GM21381 (cell line): ENCODE measurements around the gene CD96.
"Not testable (repeated sequence)": the region's sequence is repeated elsewhere in the genome, so short reads cannot be mapped to it uniquely, and the experiment has no call there.

Source experiments
- ATAC-seq: cut with Tn5 transposase; IDR thresholded peaks from one replicate; pipeline ENCODE4 v1.9.1; 2021; ENCODE audit warnings: mild to moderate bottlenecking, moderate library complexity; ENCODE audit not compliant: unreplicated experiment

The CD96 gene

DNA sequence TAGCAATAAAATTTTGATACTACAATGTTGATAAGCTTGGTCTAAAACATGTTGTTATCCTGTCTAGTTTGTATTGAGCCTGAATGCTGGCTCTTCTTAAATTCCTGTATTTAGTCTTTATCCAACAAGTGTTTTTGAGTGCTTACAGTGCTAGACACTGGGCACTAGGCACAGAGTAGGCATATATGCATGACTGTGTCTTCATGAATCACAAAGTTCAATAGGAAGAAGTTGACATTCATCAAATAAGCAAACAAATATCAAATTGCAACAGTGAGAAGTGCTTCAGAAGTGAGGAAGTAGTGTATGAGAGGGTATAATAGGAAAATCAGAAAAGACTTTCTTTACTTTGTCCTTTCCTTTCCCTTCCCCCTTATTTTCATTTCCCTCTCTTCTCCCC, 6.8 kb downstream of the CD96 start:
- no peak for ATAC-seq

DNA sequence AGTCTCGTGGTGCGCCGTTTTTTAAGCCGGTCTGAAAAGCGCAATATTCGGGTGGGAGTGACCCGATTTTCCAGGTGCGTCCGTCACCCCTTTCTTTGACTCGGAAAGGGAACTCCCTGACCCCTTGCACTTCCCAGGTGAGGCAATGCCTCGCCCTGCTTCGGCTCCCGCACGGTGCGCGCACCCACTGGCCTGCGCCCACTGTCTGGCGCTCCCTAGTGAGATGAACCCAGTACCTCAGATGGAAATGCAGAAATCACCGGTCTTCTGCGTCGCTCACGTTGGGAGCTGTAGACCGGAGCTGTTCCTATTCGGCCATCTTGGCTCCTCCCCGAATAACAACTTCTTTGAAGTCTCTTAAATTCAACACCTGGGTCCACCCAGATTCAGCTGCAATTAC, 19.9 kb downstream of the CD96 start:
- not testable (repeated sequence) for ATAC-seq

DNA sequence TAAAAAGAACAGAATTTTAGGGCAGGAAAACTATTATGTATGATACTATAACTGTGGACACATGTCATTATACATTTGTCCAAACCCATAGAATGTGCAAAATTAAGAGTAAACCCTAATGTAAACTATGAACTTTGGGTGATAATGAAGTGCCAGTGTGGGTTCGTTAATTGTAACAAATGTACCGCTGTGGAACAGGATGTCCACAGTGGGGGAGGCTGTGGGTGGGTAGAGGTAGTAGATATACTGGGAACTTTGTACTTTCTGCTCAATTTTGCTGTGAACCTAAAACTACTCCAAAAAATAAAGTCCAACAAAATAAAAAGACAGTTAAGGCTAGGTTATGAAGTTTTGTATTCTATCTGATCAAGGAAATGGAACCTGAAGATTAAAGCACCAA, 24.8 kb downstream of the CD96 start:
- no peak for ATAC-seq

DNA sequence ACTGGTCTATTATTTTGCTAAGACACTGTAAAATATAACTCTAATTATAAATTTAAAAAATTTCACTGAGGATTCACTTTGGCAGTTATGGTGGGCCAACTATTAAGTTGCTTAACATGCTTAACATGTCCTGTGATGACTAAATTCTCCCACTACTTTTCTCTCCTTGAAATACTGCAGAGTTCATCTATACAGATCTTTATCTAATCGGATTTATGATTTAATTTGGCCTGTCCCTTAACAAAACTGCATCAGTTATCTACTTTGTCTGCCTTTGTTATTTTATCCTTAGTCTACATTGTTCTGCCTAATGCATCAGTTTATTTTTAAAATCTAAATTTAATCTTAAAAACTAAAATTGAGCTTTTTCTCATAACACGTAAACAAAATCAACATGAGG, 26.4 kb downstream of the CD96 start:
- ATAC-seq: no peak

DNA sequence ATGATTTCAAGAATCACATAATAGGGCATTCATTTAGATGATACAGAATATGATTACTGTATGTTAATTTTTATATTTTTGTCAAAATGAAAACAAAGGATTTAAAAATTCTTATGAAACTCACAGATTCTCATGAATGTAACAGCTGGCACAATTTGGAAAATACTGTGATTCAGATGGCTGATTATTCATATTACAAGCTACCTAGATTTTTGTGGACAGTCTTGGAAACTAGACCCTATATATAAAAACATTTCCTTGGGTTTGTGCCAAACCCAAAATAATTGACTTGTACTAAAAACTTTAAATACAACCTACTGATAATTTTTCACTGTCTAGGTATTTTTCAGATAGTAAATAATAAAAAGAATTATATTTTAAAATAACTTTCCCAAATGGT, 26.9 kb downstream of the CD96 start:
- no peak for ATAC-seq

DNA sequence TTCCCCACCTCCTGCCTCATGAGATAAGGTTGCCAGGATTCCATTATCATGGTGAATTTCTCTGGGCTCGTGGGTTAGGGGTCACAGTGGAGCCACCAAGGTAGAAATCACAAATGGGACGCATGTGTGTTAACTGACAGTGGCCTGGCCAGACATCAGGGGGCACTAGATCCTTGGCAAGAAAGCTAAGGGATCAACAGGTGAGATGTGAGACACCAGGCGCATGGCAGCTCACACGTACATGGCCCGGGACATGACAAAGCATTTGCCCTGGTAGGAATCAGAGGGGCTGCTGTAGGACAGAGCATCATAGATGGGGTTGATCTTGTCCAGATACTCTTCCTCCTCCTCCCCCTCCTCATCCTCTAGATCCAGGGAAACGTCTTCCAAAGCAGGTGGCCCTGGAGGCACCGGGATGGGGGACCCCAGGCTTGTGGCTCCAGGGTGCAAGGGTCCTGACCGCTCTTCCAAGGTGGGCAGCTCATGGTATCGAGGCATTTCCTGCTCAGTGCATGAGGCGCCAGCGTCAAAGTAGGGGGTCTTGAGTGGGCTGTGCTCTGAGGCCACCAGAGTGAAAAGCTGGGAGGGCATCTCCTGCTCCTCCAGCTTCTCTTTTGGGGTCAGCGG, 28.5 kb downstream of the CD96 start:
- ATAC-seq: no peak

DNA sequence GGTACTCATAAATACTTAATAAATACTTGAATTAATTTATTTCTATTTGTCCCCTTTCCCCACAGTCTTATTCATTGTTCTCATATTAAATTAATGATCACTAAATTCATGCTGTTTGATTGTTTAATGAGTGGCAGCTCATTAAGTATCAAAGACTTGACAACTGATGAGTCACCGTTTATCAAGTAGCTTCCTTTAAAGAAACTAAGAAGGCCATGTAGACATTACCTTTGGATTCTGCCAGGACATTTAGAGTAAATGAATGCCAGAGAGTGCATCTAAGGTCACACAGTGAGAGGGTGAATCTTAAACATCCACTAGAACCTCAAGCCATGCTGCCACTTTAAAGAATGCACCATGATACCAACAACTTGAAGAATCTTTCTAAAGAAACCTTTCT, 29.3 kb downstream of the CD96 start:
- ATAC-seq: no peak

DNA sequence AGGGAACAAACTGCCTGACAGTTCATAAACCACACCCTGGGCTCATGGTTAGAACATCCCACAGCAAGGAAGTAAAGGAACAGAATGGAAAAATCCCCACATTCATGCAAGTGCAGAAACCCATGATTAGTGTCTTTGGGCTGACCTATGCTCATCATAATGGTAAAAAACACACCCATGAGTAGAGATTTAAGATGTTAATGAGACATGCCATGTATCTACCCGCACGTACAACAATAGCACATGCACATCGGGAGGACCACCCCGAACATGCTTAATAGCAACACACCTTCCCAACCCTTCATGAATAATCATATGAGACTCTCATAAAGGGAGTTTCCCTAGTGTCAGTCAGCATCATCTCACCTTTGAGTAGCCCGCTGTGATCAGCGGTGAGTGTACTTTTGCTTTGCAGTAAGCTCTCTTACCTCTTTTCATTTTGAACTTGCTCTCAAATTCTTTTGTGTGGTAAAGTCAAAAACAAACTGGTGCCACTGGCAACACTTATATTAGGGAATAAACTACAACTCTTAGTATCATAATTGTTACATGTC, 30.0 kb downstream of the CD96 start:
- no peak for ATAC-seq

DNA sequence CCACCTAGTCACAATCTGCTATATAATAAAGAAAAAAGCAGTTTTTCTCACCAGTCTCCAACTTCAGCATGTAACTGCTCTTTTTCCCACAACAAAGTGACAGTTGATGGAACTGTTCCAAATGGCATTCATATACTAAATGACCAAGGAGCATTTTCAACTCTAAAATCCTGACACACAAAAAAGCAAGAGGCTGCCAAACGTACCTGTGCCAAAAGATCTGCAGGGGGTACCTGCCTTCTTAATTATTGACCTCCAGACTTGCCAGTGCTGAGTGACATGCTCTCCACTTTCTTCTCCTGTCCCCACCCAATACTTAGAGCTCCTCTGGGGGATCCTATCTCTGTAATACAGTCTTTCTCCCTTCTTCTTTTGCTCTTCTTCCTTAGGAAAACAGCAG, 35.1 kb downstream of the CD96 start:
- ATAC-seq: no peak

DNA sequence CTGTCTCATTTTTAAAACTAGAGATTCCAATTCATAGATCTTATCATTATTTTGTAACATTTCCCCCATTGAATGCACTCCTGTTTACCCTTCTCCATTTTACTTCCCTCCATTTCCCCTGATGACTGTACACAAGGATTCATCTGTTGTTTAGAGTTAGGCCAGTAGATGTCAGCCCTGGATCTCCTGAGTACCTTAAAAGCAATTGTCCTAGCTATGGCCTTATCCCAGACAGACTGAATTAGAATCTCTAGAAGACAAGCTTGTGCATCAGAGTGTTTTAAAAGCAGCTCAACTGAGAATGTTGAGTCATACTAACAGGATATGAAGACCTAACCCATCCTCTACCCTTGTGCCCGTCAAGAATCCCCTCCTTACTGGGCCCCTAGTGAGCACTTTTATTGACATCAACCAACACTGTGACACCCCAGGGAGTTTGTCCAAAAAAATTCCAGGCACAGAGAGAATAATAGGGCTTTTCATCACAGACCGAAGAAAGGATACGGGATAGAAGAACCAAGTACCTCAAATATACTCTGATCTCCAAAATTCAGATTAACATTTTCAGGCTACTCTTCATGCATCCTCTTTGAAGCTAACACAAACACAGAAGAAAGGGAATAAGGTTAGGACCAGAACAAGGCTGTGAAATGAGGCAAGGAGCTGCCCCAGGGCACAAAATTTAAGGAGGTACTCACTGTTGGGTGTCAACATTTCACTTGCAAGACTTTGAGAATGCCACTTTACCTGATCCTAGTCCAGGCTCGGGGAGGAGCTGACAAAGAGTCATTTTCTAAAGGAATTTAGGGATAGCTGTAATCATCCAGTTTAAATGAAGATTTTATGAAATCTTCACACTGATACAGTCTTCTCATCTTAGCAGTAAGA, 36.0 kb downstream of the CD96 start:
- peak; percentile 96 for ATAC-seq

DNA sequence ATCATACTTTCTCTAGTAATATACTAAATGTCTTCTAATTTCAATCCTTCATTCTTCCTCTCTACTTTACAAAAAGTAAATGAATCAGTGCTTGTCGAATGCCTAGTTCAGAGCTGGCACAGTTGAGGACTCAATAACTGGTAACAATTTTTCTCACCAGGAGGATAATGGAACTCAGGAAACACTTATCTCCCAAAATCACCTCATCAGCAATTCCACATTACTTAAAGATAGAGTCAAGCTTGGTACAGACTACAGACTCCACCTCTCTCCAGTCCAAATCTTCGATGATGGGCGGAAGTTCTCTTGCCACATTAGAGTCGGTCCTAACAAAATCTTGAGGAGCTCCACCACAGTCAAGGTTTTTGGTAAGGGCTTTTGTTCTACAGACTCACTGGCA, 36.9 kb downstream of the CD96 start:
- no peak for ATAC-seq

DNA sequence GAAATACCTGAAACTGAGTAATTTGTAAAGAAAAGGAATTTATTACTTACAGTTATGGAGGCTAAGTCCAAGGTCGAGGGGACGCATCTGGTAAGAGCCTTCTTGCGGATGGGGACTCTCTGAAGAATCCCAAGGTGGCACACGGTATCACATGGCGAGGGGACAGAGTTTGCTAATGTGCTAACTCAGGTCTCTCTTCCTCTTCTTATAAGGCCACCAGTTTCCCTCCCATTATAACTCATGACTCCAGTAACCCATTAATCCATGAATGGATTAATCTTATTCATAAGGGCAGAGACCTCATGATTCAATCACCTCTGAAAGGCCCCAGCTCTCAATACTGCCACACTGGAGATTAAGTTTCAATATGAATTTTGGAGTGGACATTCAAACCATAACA, 37.5 kb downstream of the CD96 start:
- no peak for ATAC-seq

DNA sequence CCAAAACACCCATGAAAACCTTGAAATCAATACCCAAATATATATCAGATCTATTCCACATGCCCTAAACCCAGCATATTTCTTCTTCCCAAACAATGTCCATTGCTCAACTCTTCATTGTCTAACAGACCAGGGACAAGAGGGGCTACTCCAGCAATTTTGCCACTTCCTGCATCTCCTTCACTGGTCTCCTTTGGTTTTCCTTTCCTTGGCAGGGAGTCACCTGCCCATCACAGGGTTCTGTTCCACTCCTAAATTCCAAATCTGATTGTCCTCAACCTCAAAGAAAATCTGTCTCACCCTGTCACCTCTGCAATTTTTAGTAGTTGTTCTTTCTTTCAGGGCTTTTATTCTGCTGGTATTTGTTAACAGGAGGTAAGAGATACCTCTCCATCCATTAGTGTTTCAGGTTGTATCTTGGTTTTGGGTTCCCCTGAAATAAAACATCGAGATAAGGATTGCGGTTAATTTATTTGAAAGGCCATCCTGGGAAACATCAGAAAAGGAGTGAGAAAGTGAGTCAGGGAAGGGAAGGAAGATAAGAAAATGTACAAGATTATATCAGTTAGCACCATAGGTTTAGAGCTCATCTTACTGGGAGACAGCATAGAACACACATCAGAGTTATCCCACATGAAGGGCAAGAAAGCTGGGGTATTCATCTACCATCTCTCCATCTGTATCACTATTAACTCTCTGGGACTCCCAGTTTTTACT, 39.6 kb downstream of the CD96 start:
- no peak for ATAC-seq

DNA sequence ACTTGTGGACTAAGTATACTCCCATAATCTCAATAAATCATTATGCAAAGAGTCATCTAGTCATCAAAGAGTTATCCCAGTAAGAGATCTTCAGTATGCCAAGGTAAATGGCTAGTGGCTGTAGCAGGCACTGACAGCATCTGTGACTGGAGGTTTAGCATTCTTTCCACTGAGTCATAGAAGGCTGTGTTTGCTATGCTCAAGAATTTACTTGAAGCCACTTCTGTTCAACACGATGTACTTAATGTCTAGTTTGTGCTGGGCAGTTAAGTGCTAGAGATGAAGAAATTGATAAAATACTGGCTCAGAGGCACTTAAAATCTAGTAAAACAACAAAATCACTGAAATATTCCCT, 40.1 kb downstream of the CD96 start:
- ATAC-seq: no peak

DNA sequence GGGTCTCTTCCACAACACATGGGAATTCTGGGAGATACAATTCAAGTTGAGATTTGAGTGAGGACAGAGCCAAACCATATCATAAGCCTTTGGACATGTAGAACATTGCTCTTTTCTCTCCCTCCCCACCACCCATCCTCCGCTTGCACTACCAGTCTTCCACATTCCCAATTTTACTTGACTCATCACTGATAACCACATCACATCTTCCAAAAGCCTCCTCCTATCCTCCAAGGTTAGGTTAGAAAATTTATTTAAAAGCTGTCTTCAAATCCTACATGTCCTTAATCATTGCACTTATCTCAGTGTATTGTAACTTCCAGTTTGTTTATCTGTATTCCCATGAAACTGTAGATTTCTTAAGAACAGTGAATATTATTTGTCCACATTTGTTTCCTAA, 42.7 kb downstream of the CD96 start:
- ATAC-seq: no peak

DNA sequence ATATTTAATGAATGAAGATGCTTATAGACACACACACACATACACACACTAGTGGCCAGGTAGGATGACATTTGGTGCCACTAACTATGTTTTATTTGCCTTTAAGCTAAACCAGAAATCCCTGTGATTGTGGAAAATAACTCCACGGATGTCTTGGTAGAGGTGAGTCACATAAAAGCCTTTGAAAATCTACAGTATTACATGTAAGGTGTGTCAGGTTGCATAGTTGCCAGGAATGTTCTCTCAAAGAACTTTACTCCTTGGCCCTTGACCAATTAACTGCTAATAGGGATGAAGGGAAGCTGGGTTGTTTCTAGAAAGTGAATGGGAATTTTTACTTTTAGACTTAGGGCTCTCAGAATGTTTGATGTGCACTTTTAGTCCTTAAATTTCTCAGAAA, 43.2 kb downstream of the CD96 start:
- no peak for ATAC-seq

DNA sequence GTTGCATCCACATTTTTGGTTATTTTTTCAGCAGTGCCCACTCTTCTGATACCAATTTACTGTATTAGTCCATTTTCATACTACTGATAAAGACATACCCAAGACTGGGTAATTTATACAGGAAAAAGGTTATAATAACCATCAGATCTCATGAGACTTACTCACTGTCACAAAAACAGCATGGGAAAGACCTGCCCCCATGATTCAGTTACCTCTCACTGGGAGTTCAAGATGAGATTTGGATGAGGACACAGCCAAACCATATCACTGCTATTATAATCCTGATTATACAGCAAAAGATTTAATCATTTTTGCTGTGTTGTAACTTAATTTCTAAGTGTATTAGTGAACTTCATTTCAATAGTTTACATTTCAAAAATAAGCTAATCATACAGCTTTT, 46.5 kb downstream of the CD96 start:
- no peak for ATAC-seq

DNA sequence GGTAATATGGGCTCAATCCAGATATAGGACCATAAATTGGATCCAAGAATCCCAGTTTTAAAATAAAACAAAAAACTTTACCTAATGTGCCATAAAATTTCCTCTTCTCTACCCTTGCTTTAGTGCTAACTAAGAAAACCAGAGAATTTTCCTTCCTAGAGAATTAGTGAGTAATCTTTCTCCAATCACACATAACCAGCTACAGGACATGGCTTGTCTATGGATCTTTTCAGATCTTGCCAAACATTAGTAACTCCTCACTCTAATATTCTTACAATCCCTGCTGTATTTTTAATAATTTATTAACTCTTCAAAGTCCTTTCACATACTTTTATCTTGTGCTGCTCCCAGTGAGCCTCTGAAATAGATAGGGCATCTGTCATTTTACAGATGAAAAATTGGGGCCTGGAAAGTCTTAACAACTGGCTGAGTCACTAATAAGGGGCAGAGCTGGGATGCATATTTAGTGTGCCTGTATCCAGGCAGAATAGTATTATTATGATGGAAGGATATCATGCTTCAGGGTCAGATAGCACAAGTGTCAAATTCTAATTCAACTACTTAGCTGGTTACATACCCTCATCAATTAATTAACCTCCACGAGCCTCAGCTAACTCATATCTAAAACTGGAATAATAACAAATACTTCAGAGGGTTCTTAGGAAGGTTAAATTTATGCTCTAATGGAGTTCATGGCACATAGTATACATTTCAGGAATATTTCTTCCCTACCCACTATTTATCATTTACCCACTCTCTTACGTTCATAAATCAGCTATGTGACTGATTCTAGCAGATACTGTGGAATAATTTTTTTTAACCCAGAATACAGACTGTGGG, 47.5 kb downstream of the CD96 start:
- ATAC-seq: no peak

DNA sequence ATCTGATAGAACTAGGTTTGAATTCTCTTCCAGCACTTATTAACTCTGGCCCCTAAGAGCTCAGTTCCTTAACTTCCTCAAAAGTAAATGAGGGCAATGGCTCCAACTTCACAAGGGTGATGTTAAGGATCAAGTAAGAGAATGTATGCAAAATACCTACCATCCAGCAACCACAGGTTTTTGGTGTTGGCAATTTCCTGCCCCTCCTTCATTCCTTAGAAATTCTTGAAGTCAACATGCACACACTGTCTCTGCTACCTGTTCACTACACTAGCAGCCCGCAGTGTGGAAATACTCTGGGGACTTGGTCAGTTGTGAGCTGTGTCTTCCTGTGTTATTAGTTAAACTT, 48.1 kb downstream of the CD96 start:
- ATAC-seq: no peak

DNA sequence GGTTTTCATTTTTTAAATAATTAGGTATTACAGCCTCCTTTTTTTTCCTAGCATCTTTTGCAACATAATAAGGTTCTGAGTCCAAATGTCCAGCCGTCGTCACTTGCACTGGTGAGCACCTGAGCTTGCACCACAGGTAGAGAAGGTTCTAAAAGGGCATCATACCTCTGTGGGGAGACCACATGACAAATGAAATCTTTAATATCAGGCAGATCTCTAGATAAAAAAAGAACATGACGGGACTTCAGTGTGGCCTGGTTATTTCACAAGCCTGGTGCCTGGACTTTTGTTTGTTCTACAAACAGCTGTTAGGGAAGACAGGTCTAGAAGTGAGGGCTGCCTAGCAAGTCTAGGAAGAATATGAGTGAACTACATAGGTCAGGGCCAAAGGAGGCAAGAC, 49.6 kb downstream of the CD96 start:
- no peak for ATAC-seq

DNA sequence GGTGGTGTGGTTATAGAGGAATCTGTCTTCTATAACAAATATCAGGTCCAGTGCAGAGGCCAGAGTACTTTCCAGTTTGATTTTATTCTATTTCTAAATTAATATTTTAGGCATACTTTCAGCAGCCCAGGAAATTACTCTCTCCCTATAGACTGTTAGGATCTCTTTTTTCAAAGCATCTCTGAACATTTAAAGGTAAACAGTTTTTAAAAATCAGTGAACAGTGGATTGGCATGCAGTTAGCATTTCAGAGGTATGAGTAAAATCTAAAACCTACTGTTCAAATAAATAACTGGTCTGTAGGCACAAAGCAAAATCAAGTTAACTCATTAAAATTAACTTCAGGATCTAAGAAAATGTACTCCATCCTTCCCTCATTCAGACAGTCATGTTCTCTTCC, 50.1 kb downstream of the CD96 start:
- ATAC-seq: no peak
